Panc1 (cell line): ENCODE measurements around the gene KIAA1755. TPM values are rescaled to one million over a fixed set of nuclear protein-coding genes. Genes with fewer than 3 reads are reported as not detected.
"Not testable (repeated sequence)": the region's sequence is repeated elsewhere in the genome, so short reads cannot be mapped to it uniquely, and the experiment has no call there.

Experiments used
- ATAC-seq: fragments of 200-7000 bp; cut with Tn5 transposase; 2 replicates; pipeline ENCODE4 v1.9.1; 2020; ENCODE audit warnings: mild to moderate bottlenecking, moderate library complexity
- BruUV-seq: library from RNA; stranded (reverse); fragments of 400-500 nt; replicated peaks from 2 replicates; lab custom pipeline; 2021; lab: Mats Ljungman, UMichigan
- CTCF ChIA-PET: fragments of 300-600 bp; sonication (Branson Sonifier 250); formaldehyde crosslinking; loops from one replicate; lab custom pipeline; 2022; ENCODE audit warnings: antibody characterized with exemption; lab: Charles Lee
- POLR2A ChIA-PET: fragments of 300-600 bp; sonication (Branson Sonifier 250); formaldehyde crosslinking; loops from one replicate; lab custom pipeline; 2022; ENCODE audit warnings: antibody characterized with exemption; lab: Charles Lee
- DNase-seq: peaks from one replicate; pipeline ENCODE4 v3.0.0-alpha.2; 2010; ENCODE audit warnings: low read depth, low spot score
- H3K27ac ChIP-seq: 2 replicates; pipeline ENCODE4 v1.5.1; 2011; ENCODE audit warnings: mild to moderate bottlenecking, low read length, inconsistent platforms
- H3K27me3 ChIP-seq: fragments of 200-500 bp; sonication (Bioruptor generic); 2 replicates; pipeline ENCODE4 v1.6.0; 2014; ENCODE audit warnings: low read length, inconsistent platforms; ENCODE audit not compliant: control insufficient read depth, insufficient read depth
- H3K36me3 ChIP-seq: fragments of 200-500 bp; sonication (Bioruptor generic); 2 replicates; pipeline ENCODE4 v1.5.1; 2014; ENCODE audit warnings: inconsistent platforms, mild to moderate bottlenecking, low read length, moderate library complexity; ENCODE audit not compliant: control insufficient read depth, insufficient read depth
- H3K4me1 ChIP-seq: 2 replicates; pipeline ENCODE4 v1.5.1; 2011; ENCODE audit warnings: inconsistent platforms, mild to moderate bottlenecking, low read length, moderate library complexity; ENCODE audit not compliant: control insufficient read depth, insufficient read depth
- H3K4me3 ChIP-seq, 2 experiments: 2 replicates each; pipeline ENCODE4 v1.5.1; 2011 to 2012; ENCODE audit warnings: low read depth in 2 of 2, low read length in 2 of 2, mild to moderate bottlenecking in 2 of 2, inconsistent platforms in 1 of 2, moderate library complexity in 1 of 2
- H3K9me3 ChIP-seq: fragments of 200-500 bp; sonication (Bioruptor generic); 2 replicates; pipeline ENCODE4 v1.5.1; 2014; ENCODE audit warnings: low read depth, mild to moderate bottlenecking, inconsistent platforms, low read length, moderate library complexity; ENCODE audit not compliant: control insufficient read depth, insufficient read depth
- CTCF ChIP-seq: fragments of 450-650 bp; IDR thresholded peaks from 2 replicates; pipeline ENCODE4 v1.5.1; 2017; ENCODE audit warnings: mild to moderate bottlenecking
- POLR2AphosphoS5 ChIP-seq: IDR thresholded peaks from 2 replicates; pipeline ENCODE4 v1.6.1; 2012; ENCODE audit warnings: mild to moderate bottlenecking, low read depth, low read length, moderate library complexity
- REST ChIP-seq, 2 experiments: IDR thresholded peaks; 2 replicates each; pipeline ENCODE4 v1.6.1; 2011 to 2012; ENCODE audit warnings: low read depth in 2 of 2, control low read depth in 1 of 2, low read length in 1 of 2, mild to moderate bottlenecking in 1 of 2, moderate library complexity in 1 of 2; ENCODE audit not compliant: insufficient read depth in 1 of 2
- SIN3A ChIP-seq: IDR thresholded peaks from 2 replicates; pipeline ENCODE4 v1.6.1; 2012; ENCODE audit warnings: low read depth, mild to moderate bottlenecking, low read length, moderate library complexity, borderline replicate concordance; ENCODE audit not compliant: insufficient read depth
- TCF7L2 ChIP-seq: IDR thresholded peaks from 2 replicates; pipeline ENCODE4 v1.6.1; 2011; ENCODE audit warnings: mild to moderate bottlenecking, low read depth, low read length, inconsistent platforms
- in situ Hi-C: cut with HindIII; loops from 2 replicates; pipeline ENCODE4 v1.10.0; 2016; ENCODE audit warnings: low sequenced_read_pairs, low pct_unique_long_range_greater_than_20kb
- intact Hi-C: fragments of 100-400 bp; cut with micrococcal nuclease; formaldehyde crosslinking; loops from one replicate; pipeline ENCODE4 v1.10.0; 2022; ENCODE audit not compliant: unreplicated experiment
- total RNA-seq: library from RNA; stranded (reverse); gene quantifications from one replicate; pipeline ENCODE4 v1.2.1, GENCODE V29; 2021; ENCODE audit not compliant: unreplicated experiment

Gene KIAA1755
- total RNA-seq, 1 experiment from 2014 or later: 0.08 TPM

- H3K27me3 ChIP-seq: no peaks in the 10 kb centered on the region
- ChIA-PET POLR2A (no interaction called here), CTCF (no interaction called here)
- no TSS peak for BruUV-seq
- TF ChIP-seq TCF7L2 (no peak), CTCF (no peak), REST (IDR thresholded peaks at IDR 0.05; ENCODE audit: insufficient read depth in 1 of 2, low read depth in 2 of 2, low read length in 1 of 2) (no peak), SIN3A (no peak), POLR2AphosphoS5 (no peak)
- no peaks in the 10 kb centered on the region for H3K9me3 ChIP-seq
- no peaks in the 10 kb centered on the region for H3K4me1 ChIP-seq
- no peak overlapping the region for H3K27ac ChIP-seq
- H3K36me3 ChIP-seq: no peaks in the 10 kb centered on the region
- intact Hi-C loops (no loop called here), in situ Hi-C loops (no loop called here)
- no peak overlapping the region for H3K4me3 ChIP-seq
- no peak for DNase-seq
- ATAC-seq: no peak
These were observed 4.5 kb downstream of the KIAA1755 start for GRCh38 chr20:38256021-38256420.

GRCh38 chr20:38255393-38255792 is 5.1 kb downstream of the KIAA1755 start:
- Histone ChIP-seq H3K4me3 (no peak overlapping the region), H3K4me1 (no peaks in the 10 kb centered on the region), H3K27ac (no peak overlapping the region), H3K36me3 (no peaks in the 10 kb centered on the region), H3K27me3 (no peaks in the 10 kb centered on the region), H3K9me3 (no peaks in the 10 kb centered on the region)
- DNase-seq (no peak), ATAC-seq (no peak)
- no peak for TF ChIP-seq SIN3A
- no peak for TF ChIP-seq CTCF
- TF ChIP-seq REST (IDR thresholded peaks at IDR 0.05; ENCODE audit: insufficient read depth in 1 of 2, low read depth in 2 of 2, low read length in 1 of 2): no peak
- no peak for TF ChIP-seq POLR2AphosphoS5
- TF ChIP-seq TCF7L2: no peak
- intact Hi-C loops: no loop called here
- no TSS peak for BruUV-seq
- POLR2A ChIA-PET: no interaction called here
- in situ Hi-C loops: no loop called here
- CTCF ChIA-PET: no interaction called here

GRCh38 chr20:38254621-38255020 is 5.9 kb downstream of the KIAA1755 start:
- H3K27ac ChIP-seq, BruUV-seq, H3K36me3 ChIP-seq, H3K4me3 ChIP-seq, H3K9me3 ChIP-seq, intact Hi-C loops, H3K4me1 ChIP-seq, DNase-seq, POLR2A ChIA-PET, H3K27me3 ChIP-seq, in situ Hi-C loops, ATAC-seq, CTCF ChIA-PET: not testable (repeated sequence)
